Mesenchymal stem cell (in vitro differentiated cells and primary cell): ENCODE results near the gene BEX4.

Source experiments
- DNase-seq: peaks from one replicate; pipeline ENCODE4 v3.0.0-alpha.2; 2013
- H2AFZ ChIP-seq: one replicate; pipeline ENCODE4 v1.6.1; 2013; ENCODE audit warnings: low read depth, mild to moderate bottlenecking, control low read depth, inconsistent platforms, low read length, moderate library complexity
- H2AK5ac ChIP-seq: 2 replicates; pipeline ENCODE4 v1.6.1; 2013; ENCODE audit warnings: low read length, moderate library complexity, mild to moderate bottlenecking, inconsistent platforms; ENCODE audit not compliant: severe bottlenecking
- H2BK120ac ChIP-seq: one replicate; pipeline ENCODE4 v1.6.1; 2013; ENCODE audit warnings: low read depth, mild to moderate bottlenecking, inconsistent platforms, low read length, moderate library complexity
- H2BK12ac ChIP-seq, 2 experiments: one replicate each; pipeline ENCODE4 v1.6.1; 2013; ENCODE audit warnings: inconsistent platforms in 2 of 2, low read length in 2 of 2, mild to moderate bottlenecking in 2 of 2, moderate library complexity in 2 of 2, control low read depth in 1 of 2
- H2BK15ac ChIP-seq: one replicate; pipeline ENCODE4 v1.6.1; 2013; ENCODE audit warnings: mild to moderate bottlenecking, low read depth, inconsistent platforms; ENCODE audit not compliant: poor library complexity, severe bottlenecking
- H2BK5ac ChIP-seq: 2 replicates; pipeline ENCODE4 v1.6.1; 2013; ENCODE audit warnings: low read depth, mild to moderate bottlenecking, low read length, control low read depth, inconsistent platforms; ENCODE audit not compliant: poor library complexity, severe bottlenecking
- H3K14ac ChIP-seq, 2 experiments: one replicate each; pipeline ENCODE4 v1.6.1; 2013; ENCODE audit warnings: inconsistent platforms in 2 of 2, low read length in 2 of 2, control low read depth in 1 of 2, mild to moderate bottlenecking in 1 of 2, moderate library complexity in 1 of 2
- H3K18ac ChIP-seq, 2 experiments: one replicate each; pipeline ENCODE4 v1.6.1; 2013; ENCODE audit warnings: inconsistent platforms in 2 of 2, low read length in 2 of 2, control low read depth in 1 of 2, low read depth in 1 of 2, mild to moderate bottlenecking in 1 of 2
- H3K23ac ChIP-seq, 2 experiments: one replicate each; pipeline ENCODE4 v1.6.1; 2013; ENCODE audit warnings: inconsistent platforms in 2 of 2, low read length in 2 of 2, mild to moderate bottlenecking in 2 of 2, moderate library complexity in 2 of 2, control low read depth in 1 of 2
- H3K27ac ChIP-seq: 2 replicates; pipeline ENCODE4 v1.5.1; 2013; ENCODE audit warnings: mild to moderate bottlenecking, moderate library complexity, low read length, control low read depth, inconsistent platforms; ENCODE audit not compliant: poor library complexity, severe bottlenecking
- H3K27me3 ChIP-seq, 2 experiments: 2 replicates each; pipeline versions ENCODE4 v1.6.1 to v1.7.0; 2013; ENCODE audit warnings: low read length in 2 of 2, mild to moderate bottlenecking in 2 of 2, moderate library complexity in 2 of 2, control low read depth in 1 of 2, inconsistent platforms in 1 of 2; ENCODE audit not compliant: control insufficient read depth in 1 of 2, insufficient read depth in 1 of 2
- H3K36me3 ChIP-seq, 2 experiments: 2 replicates each; pipeline versions ENCODE4 v1.6.1 to v1.7.0; 2013; ENCODE audit warnings: low read length in 2 of 2, control low read depth in 1 of 2, inconsistent platforms in 1 of 2, low read depth in 1 of 2, mild to moderate bottlenecking in 1 of 2; ENCODE audit not compliant: insufficient read depth in 2 of 2, control insufficient read depth in 1 of 2
- H3K4ac ChIP-seq, 2 experiments: one replicate each; pipeline ENCODE4 v1.6.1; 2013; ENCODE audit warnings: inconsistent platforms in 2 of 2, low read length in 2 of 2, mild to moderate bottlenecking in 2 of 2, moderate library complexity in 2 of 2, control low read depth in 1 of 2, low read depth in 1 of 2
- H3K4me1 ChIP-seq: 2 replicates; pipeline ENCODE4 v1.6.1; 2013; ENCODE audit warnings: low read depth, low read length, control low read depth; ENCODE audit not compliant: control insufficient read depth, insufficient read depth
- H3K4me2 ChIP-seq: 2 replicates; pipeline ENCODE4 v1.6.1; 2013; ENCODE audit warnings: low read length, mild to moderate bottlenecking, inconsistent platforms; ENCODE audit not compliant: poor library complexity, severe bottlenecking
- H3K4me3 ChIP-seq, 2 experiments: 2 replicates each; pipeline versions ENCODE4 v1.5.1 to v1.7.0; 2013; ENCODE audit warnings: low read length in 2 of 2, mild to moderate bottlenecking in 2 of 2, control low read depth in 1 of 2, low read depth in 1 of 2; ENCODE audit not compliant: insufficient read depth in 1 of 2
- H3K79me1 ChIP-seq: replicated peaks from 2 replicates; pipeline ENCODE4 v1.6.1; 2013; ENCODE audit warnings: mild to moderate bottlenecking, control low read depth, low read length, inconsistent platforms; ENCODE audit not compliant: poor library complexity, severe bottlenecking
- H3K9ac ChIP-seq: 2 replicates; pipeline ENCODE4 v1.7.0; 2013; ENCODE audit warnings: mild to moderate bottlenecking, low read length, moderate library complexity
- H3K9me3 ChIP-seq: 2 replicates; pipeline ENCODE4 v1.7.0; 2013; ENCODE audit warnings: mild to moderate bottlenecking, low read length; ENCODE audit not compliant: control insufficient read depth
- H4K8ac ChIP-seq: one replicate; pipeline ENCODE4 v1.6.1; 2013; ENCODE audit warnings: inconsistent platforms, mild to moderate bottlenecking, low read length, moderate library complexity
- H4K91ac ChIP-seq: one replicate; pipeline ENCODE4 v1.6.1; 2013; ENCODE audit warnings: mild to moderate bottlenecking, low read length, inconsistent platforms
- whole genome bisulfite sequencing: methylation state at CpG from one replicate; pipeline ENCODE4 v1.1.7; 2013; ENCODE audit warnings: mixed read lengths; 5-methylcytosine and 5-hydroxymethylcytosine counted together

Gene BEX4

GRCh38 chrX:103211012-103211715 is 3.7 kb upstream of the BEX4 start:
- Histone ChIP-seq H2AK5ac (no peak overlapping the region), H3K4me3 (no peak overlapping the region), H3K27ac (no peak overlapping the region), H3K18ac (no peak overlapping the region), H4K91ac (no peak overlapping the region), H3K9me3 (no peaks in the 10 kb centered on the region), H2BK12ac (no peak overlapping the region), H3K27me3 (peaks cover 0 to 9% of the 10 kb centered on the region in 2 experiments), H3K79me1 (peaks cover 4% of the 10 kb centered on the region), H3K4ac (no peak overlapping the region), H3K4me2 (no peak overlapping the region), H2BK15ac (no peak overlapping the region), H2BK120ac (no peak overlapping the region), H3K23ac (no peak overlapping the region), H4K8ac (no peak overlapping the region), H3K4me1 (no peaks in the 10 kb centered on the region), H3K14ac (no peak overlapping the region), H2AFZ (no peak overlapping the region), H2BK5ac (no peak overlapping the region), H3K36me3 (no peaks in the 10 kb centered on the region), H3K9ac (no peak overlapping the region)
- DNase-seq = peak; percentile 61
- WGBS = 71% methylated on average over 2 of the region's 7 CpGs

GRCh38 chrX:103212749-103213457 is 2.0 kb upstream of the BEX4 start:
- Histone ChIP-seq H3K27ac (no peak overlapping the region), H3K14ac (no peak overlapping the region), H3K4me2 (no peak overlapping the region), H3K27me3 (peaks cover 0 to 12% of the 10 kb centered on the region in 2 experiments), H2AFZ (no peak overlapping the region), H3K4me1 (no peaks in the 10 kb centered on the region), H2AK5ac (no peak overlapping the region), H4K91ac (no peak overlapping the region), H3K36me3 (peaks cover 0 to 9% of the 10 kb centered on the region in 2 experiments), H2BK12ac (no peak overlapping the region), H2BK5ac (no peak overlapping the region), H2BK15ac (no peak overlapping the region), H3K4me3 (no peak overlapping the region), H3K4ac (no peak overlapping the region), H2BK120ac (no peak overlapping the region), H4K8ac (no peak overlapping the region), H3K9me3 (no peaks in the 10 kb centered on the region), H3K18ac (no peak overlapping the region), H3K79me1 (peaks cover 5% of the 10 kb centered on the region), H3K9ac (no peak overlapping the region), H3K23ac (no peak overlapping the region)
- no peak for DNase-seq
- 100% methylated on average over 2 of the region's 8 CpGs for WGBS

GRCh38 chrX:103215425-103215991 is 600 bp downstream of the BEX4 start:
- H3K18ac ChIP-seq = peak overlapping the region; percentile 82 to 89
- H4K91ac ChIP-seq = peak overlapping the region; percentile 50
- H2BK15ac ChIP-seq = peak overlapping the region; percentile 52
- no peak overlapping the region for H2BK12ac ChIP-seq
- H2BK5ac ChIP-seq = no peak overlapping the region
- no peak overlapping the region for H3K27ac ChIP-seq
- peaks cover 0 to 9% of the 10 kb centered on the region in 2 experiments for H3K36me3 ChIP-seq
- peak overlapping the region; percentile 61 for H2BK120ac ChIP-seq
- H3K79me1 ChIP-seq = peaks cover 5% of the 10 kb centered on the region
- peaks cover 0 to 26% of the 10 kb centered on the region in 2 experiments for H3K27me3 ChIP-seq
- peak; percentile 16 for DNase-seq
- no peaks in the 10 kb centered on the region for H3K4me1 ChIP-seq
- H2AFZ ChIP-seq = no peak overlapping the region
- peak overlapping the region; percentile 92 for H3K9ac ChIP-seq
- 0% methylated on average over 1 of the region's 39 CpGs for WGBS
- H3K4ac ChIP-seq = peak overlapping the region in 1 of 2 experiments; percentile 41
- peak overlapping the region in 1 of 2 experiments; percentile 12 for H3K14ac ChIP-seq
- no peak overlapping the region for H3K23ac ChIP-seq
- peak overlapping the region; percentile 47 for H3K4me2 ChIP-seq
- peak overlapping the region; percentile 76 to 80 for H3K4me3 ChIP-seq
- peak overlapping the region; percentile 64 for H4K8ac ChIP-seq
- H3K9me3 ChIP-seq = no peaks in the 10 kb centered on the region
- H2AK5ac ChIP-seq = no peak overlapping the region
